Muscle of arm (tissue), 14 donors: Measurements from ENCODE around the gene TSPO2. TPM values are rescaled to one million over a fixed set of nuclear protein-coding genes. Genes with fewer than 3 reads are reported as not detected.
"Not testable (repeated sequence)": the region's sequence is repeated elsewhere in the genome, so short reads cannot be mapped to it uniquely, and the experiment has no call there.

Experiments
- DNase-seq: peaks from one replicate; pipeline ENCODE4 v3.0.0-alpha.2; 2013
- long read RNA-seq, 11 donors: transcript quantifications; one replicate each; lab custom pipeline, GENCODE V29; 2026
- polyA plus RNA-seq, 12 donors: library from polyadenylated mRNA; unstranded; fragments of 120-200 nt; gene quantifications; one replicate each; pipeline ENCODE4 v1.2.1, GENCODE V29; 2013; ENCODE audit not compliant: insufficient read length in 12 of 12

TSPO2 gene
- 1 to 10 TPM in 5 of 12 donors, under 1 TPM in 4, not detected in 3; 0.25 to 2.1 (median 1.0) TPM for polyA plus RNA-seq
- long read RNA-seq, donor 1, result 0 reads
- long read RNA-seq, donor 2, result 0 reads
- long read RNA-seq, donor 3, result 0 reads
- long read RNA-seq, donor 4, result 0 reads
- long read RNA-seq, donor 5, result 0 reads
- long read RNA-seq, donor 6, result 0 reads
- long read RNA-seq, donor 7, result 0 reads
- long read RNA-seq, donor 8, result 0 reads
- long read RNA-seq, donor 9, result 0 reads
- long read RNA-seq, donor 10, result 0 reads
- long read RNA-seq, donor 11, result 0 reads

- DNase-seq, result no peak
These were observed at the start of gene TSPO2 for GRCh38 chr6:41042226-41043055. Gene TSPO2, plus strand, starts transcription at chr6:41042467. Its CDS starts 519 bp downstream, at chr6:41042986.

- DNase-seq, result no peak
These were observed 49.5 kb upstream of the TSPO2 start for GRCh38 chr6:40992746-40993145.

- DNase-seq, result peak; percentile 28
These were observed 45.6 kb upstream of the TSPO2 start for GRCh38 chr6:40996591-40997233.

DNA sequence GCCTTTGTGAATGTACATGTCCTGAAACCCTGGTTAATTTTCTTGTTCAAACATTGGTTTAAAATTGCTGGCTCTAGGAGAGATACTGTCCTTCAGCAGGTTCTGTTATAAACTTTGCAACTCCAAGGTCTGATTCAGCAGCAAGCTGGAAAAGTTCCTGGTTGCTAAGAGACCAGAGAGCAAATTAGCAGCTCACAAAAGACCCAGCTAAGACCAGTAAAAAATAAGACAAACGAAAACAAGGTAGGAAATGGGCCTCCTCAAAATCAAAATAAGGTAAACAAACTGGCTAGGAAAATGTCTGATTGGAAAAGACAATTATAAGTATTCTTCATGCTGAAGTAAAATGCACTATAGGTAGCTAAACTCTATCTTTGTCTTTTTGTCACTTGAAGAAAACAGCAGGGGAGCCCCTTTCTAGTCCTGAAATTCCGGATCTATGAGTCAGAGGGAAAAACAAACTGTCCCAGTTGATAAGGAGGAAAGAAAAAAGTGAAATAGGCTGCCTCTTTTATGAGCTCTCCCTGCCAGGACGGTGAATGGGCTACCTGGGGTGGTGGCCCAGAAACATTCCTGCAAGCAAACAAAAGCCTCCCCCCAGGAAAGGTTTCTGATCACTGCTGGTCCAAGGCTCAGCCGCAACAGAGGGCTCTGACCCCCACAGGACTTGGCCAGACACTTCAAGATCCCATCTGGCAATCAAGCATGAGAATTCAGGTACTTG lies 44.9 kb upstream of the TSPO2 start:
- DNase-seq, result peak; percentile 42

DNA sequence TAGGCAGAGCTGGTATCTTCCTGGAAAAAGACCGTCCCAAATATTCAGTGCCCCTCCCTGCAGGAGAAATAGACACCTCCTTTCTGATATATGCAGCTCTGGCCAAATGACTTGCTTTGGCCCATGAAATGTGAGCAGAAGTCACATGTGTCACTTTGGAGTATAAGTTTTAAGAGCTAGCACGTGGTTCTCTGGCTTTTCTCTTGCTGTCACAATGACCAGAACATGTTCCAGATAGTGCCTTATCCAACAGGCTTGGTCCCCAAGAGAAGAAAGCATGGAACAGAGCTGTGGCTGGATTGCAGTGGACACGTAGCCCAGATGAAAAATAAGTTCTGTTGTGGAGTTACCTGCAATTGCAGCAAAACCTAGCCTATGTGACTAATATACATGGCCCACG lies 43.6 kb upstream of the TSPO2 start:
- DNase-seq, result no peak

DNA sequence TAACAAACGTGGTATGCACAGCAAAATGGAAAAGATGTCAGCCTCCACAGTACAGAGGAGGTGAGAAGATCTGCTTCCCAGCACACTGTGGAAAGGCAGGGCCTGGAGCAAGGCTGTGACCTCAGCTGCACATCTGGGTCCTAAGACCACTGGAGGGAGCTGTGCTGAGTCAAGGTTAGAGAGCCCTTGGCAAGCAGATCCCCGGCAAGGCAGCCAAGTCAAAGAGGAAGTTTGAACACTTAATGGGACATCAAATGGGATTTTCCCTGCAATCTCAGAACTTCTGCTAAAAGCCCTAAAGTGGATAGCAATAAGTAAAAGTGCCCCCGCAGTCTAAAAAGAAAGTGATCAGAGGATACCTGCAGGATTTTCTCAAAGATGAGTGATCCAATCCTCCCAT lies 42.7 kb upstream of the TSPO2 start:
- DNase-seq, result peak; percentile 70

DNA sequence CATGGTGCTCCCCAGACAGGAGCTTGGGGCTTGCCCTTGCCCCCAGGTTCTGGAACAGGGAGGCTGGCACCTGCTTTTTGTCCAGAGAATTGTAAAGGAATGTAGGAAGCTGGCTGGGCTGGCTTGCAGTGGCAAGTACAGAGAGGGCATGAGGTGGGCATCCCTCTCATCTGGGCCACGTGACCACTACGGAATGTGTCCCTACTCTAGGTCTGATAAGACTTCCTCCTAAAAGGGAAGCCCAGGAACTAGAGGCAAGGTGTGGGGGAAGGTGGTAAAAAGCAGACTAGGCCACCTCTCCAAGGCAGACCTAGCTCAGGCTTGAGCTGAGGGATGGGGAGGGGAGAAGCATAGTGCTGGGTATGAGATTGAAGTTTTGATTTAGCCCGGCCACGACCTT lies 42.0 kb upstream of the TSPO2 start:
- no peak for DNase-seq

DNA sequence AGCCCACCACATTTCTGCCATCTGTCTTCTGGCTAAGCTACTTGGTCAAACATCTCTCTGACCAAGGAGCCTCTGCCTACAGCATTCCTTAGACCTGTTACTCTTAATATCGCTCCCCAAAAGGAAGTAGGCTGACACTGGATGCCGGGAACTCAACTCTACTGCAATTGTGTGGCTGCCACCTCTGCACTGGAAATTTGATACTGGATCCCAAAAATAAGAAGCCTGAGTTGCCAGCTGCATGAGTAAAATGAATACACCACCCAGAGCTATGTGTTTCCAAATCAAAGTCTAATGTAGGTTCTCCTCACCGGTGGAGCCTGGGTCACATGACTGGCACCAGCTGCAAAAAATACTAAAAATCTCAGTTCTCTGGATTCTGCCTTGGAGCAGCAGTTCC lies 40.1 kb upstream of the TSPO2 start:
- no peak for DNase-seq

GRCh38 chr6:41006217-41006616 lies 36.0 kb upstream of the TSPO2 start:
- DNase-seq, result peak; percentile 56

GRCh38 chr6:41006980-41007379 lies 35.3 kb upstream of the TSPO2 start:
- not testable (repeated sequence) for DNase-seq

DNA sequence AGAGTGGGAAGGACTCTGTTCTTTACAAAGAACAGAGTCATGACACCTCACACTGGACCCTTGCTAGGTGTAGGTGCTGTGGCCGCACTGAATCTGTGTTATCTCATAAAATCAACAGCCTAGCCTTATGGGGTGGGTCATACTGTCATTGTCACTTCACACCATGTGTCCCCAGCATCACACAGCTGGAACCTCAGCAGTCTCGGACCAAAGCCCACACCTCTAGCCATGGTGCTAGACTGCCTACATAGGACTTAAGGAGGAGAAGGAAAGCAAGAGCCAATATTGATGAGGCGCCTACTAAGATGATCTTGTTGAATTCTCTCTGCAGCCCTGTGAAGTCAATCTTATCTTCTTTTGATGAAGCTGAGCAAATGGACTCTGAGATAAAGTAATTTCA lies 34.3 kb upstream of the TSPO2 start:
- no peak for DNase-seq

- DNase-seq, result no peak
These were observed 32.6 kb upstream of the TSPO2 start for GRCh38 chr6:41009669-41010068.

GRCh38 chr6:41011673-41012072 lies 30.6 kb upstream of the TSPO2 start:
- DNase-seq, result no peak

- DNase-seq, result no peak
These were observed 28.7 kb upstream of the TSPO2 start for GRCh38 chr6:41013466-41014153.

DNA sequence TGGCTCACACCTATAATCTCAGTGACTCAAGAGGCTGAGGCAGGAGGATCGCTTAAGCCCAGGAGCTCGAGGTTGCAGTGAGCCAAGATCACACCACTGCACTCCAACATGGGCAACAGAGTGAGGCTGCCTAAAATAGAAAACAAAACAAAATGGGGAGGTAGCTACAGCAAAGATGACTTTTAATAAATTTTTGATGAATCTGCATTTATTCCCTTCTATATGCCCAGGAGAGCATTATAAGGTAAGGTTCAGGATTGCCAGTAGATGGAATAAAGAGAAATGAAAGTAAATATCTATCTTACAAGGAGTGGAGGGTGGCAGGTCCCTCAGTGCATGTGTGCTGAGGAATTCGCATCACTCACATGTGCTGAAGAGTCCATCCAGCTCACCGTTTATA lies 27.5 kb upstream of the TSPO2 start:
- no peak for DNase-seq

- not testable (repeated sequence) for DNase-seq
These were observed 26.4 kb upstream of the TSPO2 start for GRCh38 chr6:41015860-41016259.

GRCh38 chr6:41017663-41018062 lies 24.6 kb upstream of the TSPO2 start:
- no peak for DNase-seq

DNA sequence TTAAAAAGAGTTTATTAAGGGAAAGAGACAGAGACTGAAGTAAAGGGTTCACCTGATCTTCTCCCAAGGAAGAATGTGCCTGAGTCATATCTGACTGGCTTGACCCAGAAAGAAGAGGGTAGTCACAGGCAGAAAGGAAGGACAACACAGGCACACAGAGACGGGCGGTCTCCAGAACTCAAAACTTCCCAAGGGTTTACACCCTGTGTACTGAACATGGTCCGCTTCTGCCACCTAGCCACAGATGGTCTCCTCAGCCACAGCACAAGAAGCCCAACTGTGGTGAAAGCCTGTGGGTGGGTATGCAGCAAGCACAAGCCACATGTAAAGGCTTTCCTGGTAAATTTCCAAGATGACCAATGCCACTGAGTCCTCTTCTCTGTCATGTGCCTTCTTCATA lies 20.4 kb upstream of the TSPO2 start:
- DNase-seq, result no peak

DNA sequence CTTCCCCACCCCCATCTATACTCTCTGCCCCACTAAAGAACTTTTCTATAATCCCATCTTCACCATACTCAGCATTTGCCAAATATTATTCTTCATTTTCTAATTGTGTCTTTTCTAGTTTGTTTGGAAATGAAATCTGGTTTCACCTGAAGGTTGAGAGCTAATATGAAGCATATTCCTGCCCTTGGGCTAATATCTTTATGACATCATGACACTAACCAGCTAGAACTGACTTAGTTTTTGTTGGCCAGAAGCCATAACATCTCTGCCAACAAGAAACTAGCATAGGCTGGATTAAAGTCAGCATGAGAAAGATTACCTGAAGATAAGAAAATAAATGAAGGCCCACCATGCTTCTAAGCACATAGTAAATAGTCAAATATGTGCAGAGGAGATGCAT lies 20.0 kb upstream of the TSPO2 start:
- DNase-seq, result no peak

- no peak for DNase-seq
These were observed 19.2 kb upstream of the TSPO2 start for GRCh38 chr6:41023114-41023513.

DNA sequence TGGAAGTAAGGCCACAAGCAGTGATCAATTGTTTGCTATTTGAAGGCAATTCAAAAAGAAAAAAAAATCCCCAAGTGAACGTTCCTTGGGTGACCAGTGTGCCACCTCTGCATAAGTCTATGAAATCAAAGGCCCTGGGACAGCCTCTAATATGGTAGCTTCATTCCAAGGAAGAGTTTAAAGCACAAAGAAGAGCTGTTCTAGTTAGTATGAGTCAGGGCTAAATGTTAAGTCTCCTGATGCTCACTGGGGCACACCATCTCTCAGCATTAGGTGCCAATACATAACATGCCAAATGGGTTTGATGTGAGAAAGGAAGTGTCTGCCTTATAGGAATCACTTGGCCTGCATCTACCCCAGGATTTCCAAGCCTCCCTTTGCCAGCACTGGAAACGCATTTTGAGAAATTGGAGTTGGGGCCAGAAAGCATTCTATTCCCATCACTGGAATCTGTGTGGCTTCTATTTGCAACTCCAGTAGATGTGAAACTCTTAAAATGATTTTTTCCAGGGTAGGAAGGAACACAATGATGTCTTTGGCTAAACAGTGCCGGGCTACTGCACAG lies 16.2 kb upstream of the TSPO2 start:
- DNase-seq, result no peak
